Gastrocnemius medialis (tissue), 4 donors: ENCODE measurements around the gene NEMP2.

ENCODE experiments used
- POLR2A ChIP-seq, 2 donors: fragments of 450-650 bp; IDR thresholded peaks; one replicate each; pipeline ENCODE4 v1.6.1; 2017; ENCODE audit warnings: antibody characterized with exemption in 2 of 2, mild to moderate bottlenecking in 2 of 2, moderate library complexity in 2 of 2
- TF ChIP-seq, protein P1 (sequence below), 5 experiments: fragments of 450-650 bp in 3 of 5; fragments of 200-600 bp in 2 of 5; sonication (generic) in 2 of 5; IDR thresholded peaks in 4 of 5; conservative IDR thresholded peaks in 1 of 5; 1 replicate in 4 of 5; 2 replicates in 1 of 5; pipeline ENCODE4 v1.5.1; 2016 to 2019; ENCODE audit warnings: antibody characterized with exemption in 5 of 5, mild to moderate bottlenecking in 3 of 5, moderate library complexity in 3 of 5

- TF ChIP-seq, protein P1, sequence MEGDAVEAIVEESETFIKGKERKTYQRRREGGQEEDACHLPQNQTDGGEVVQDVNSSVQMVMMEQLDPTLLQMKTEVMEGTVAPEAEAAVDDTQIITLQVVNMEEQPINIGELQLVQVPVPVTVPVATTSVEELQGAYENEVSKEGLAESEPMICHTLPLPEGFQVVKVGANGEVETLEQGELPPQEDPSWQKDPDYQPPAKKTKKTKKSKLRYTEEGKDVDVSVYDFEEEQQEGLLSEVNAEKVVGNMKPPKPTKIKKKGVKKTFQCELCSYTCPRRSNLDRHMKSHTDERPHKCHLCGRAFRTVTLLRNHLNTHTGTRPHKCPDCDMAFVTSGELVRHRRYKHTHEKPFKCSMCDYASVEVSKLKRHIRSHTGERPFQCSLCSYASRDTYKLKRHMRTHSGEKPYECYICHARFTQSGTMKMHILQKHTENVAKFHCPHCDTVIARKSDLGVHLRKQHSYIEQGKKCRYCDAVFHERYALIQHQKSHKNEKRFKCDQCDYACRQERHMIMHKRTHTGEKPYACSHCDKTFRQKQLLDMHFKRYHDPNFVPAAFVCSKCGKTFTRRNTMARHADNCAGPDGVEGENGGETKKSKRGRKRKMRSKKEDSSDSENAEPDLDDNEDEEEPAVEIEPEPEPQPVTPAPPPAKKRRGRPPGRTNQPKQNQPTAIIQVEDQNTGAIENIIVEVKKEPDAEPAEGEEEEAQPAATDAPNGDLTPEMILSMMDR (IDR thresholded peaks at IDR 0.05 in 4 of 5, conservative IDR thresholded peaks at IDR 0.05 in 1 of 5): no peak
- no peak for TF ChIP-seq POLR2A (IDR thresholded peaks at IDR 0.05)
Measured at GRCh38 chr2:190553254-190553653, 18.7 kb upstream of the NEMP2 start.
